HG02981 (cell line): ENCODE measurements around the gene MNT.

Source experiments
- ATAC-seq: cut with Tn5 transposase; IDR thresholded peaks from one replicate; pipeline ENCODE4 v1.9.1; 2021; ENCODE audit warnings: mild to moderate bottlenecking, moderate library complexity; ENCODE audit not compliant: unreplicated experiment

Gene MNT

DNA sequence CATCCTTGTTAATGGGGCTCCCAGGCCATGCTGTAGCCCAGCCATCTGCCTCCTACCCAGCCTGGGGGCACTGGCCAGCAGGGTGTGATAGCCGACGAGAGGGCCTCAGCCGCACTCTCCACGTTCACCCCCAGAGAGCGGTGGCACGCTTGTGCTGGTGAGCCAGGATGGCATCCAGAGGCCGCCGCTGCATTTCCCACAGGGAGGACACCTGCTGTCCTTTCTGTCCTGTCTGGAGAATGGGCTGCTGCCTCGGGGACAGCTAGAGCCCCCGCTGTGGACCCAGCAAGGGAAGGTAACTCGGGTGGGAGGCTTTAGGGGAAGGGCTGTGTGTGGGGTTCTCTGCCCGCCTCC is 36.1 kb downstream of the MNT start:
- ATAC-seq, result no peak

DNA sequence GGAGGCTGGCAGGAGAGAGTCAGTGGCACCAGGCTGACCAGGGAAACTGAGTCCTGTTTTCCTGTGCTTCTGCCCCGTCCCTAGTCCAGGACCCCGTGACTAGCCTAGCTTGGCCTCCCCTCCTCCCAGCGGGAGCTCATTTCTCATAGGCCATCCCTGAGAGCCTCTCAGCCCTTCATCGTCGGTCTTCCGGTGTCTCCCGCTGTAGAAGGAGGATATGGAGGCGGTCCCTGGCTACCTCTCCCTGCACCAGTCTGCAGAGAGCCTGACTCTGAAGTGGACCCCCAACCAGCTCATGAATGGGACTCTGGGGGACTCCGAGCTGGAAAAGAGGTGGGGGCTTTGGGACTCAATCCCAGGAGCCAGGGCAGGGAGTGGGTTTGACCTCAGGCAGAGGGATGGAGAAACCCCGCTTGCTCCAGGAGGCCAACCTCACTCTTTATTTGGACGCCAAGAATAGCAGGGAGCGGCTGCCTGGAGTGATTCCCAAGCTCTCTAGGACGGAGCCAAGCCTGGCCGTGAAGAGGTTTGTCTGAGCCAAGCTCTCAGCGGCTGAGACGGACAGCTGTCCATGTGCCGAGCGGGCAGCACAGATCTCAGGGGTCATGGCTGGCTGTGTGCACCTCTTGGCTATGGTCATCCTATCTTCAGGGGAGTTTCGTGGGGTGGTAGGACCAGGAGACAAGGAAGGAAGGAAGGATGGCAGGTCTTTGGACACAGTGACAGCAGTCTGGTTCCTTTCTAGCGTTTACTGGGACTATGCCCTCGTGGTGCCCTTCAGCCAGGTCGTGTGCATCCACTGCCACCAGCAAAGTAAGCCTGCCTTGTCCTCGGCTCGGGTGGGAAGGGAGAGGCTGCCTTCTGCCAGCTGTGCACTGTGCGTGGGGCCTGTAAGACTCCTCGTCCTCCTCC is 36.8 kb downstream of the MNT start:
- no peak for ATAC-seq

DNA sequence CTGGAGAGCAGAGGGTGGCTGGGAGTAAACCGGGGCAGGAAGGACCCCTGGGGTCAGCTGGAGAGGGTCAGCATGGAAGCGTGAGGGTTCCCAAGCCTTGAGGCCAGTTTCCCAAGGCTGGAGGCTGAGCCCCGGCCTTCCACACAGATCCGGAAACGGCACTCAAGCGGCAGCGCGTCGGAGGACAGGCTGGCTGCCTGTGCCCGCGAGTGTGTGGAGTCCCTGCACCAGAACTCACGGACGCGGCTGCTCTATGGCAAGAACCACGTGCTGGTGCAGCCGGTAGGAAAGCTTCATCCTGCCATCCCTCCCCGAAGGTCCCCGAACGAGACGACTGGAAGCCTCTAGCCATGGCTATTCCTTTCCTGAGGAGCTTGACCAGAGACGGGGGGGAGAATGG is 37.5 kb downstream of the MNT start:
- ATAC-seq, result no peak

DNA sequence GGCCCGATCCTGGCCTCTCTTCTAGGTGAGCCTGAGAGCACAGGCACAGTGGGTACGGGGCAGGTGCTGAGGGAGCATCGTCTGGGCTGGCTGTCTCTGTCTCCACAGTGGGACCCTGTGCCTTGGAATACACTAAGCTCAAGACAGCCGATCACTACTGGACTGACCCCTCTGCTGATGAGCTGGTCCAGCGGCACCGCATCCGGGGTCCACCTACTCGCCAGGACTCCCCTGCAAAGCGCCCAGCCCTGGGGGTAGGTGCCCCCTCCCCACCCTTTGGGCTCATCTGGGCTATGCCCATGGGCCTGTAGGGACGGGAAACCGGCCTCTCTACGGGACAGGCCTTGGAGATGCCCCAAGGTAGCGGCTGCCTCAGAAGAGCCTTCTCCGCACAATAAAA is 38.0 kb downstream of the MNT start:
- ATAC-seq, result no peak

DNA sequence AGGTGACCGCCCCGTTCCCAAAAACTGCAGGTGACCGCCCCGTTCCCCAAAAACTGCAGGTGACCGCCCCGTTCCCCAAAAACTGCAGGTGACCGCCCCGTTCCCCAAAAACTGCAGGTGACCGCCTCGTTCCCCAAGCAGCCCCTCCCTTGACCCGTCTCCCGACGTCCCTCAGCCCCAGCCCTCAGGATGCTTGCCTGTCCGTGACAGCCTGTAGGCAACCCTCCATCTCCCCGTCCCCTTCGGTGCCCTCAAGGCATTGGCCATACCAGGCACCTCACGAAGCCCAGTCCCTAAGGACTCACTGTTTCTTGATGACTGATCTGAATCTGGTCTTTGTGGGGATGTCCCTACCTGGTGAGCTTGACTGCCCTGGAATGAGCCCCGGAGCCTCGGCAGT is 38.4 kb downstream of the MNT start:
- no peak for ATAC-seq

DNA sequence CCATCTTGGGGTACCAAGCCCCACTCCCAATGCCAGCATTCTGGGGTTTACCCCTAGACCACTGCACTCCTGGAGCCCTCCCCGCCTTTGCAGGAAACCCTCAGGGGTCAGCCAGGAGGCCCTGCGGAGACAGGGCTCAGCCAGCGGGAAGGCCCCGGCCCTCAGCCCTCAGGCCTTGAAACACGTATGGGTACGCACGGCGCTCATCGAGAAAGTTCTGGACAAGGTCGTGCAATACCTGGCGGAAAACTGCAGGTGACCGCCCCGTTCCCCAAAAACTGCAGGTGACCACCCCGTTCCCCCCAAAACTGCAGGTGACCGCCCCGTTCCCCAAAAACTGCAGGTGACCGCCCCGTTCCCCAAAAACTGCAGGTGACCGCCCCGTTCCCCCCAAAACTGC is 38.8 kb downstream of the MNT start:
- ATAC-seq, result no peak

DNA sequence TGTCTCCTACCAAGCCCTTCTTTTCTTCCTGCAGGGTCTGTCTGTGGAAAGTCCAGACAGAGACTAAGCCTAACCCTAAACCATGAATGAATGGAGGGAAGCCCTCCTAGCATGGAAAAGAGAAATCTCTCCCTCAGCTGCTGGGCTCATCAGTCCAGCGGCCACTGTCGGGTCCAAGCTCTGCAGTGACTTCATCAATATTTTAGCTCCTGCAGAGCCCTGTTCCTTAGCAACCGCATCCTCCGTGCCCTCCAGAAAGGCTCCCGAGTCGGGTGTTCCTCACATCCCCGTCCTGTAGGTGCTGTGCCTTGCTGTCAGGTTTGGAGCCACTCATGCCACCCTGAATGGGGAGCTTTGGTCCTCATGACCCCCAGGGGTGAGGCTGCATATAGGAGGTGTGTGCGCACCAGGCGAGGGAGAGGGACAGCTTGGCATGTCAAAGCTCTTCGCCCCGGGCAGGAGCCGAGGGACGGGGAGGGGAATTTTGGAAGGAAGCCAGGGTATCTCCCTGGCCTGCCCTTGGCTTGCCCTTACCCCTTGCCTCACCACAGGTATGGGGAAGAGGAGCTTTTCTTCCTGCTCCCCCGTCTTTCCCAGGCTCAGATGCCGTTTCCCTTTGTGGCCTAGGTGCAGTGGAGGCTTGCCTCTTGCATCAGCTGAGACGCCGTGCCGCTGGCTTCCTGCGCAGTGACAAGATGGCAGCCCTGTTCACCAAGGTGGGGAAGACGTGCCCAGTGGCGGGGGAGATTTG is 39.7 kb downstream of the MNT start:
- no peak for ATAC-seq

DNA sequence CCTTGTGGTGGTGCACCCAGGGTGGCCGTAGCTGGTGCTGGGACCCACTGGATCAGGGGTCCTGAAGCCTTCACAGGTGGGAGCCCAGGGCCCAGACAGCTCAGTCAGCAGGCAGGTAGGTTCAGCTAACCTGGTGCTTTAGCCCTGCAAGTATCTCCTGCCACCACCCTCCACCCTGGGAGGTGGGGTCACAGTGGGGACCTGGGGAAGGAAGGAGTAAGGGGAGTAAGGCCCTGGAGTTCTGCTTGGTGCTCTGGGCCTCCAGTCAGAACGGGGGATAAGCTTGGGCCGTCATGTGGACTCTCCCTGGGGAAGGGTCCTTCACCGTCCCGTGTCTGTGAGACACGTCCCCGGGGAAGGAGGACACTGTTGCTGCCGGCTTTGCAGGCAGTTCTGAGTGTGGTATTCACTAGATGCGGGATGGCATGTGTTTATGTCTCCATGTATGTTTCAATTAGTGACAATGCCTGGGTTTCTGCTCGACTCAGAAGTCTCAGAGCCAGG is 42.9 kb downstream of the MNT start:
- ATAC-seq, result no peak

DNA sequence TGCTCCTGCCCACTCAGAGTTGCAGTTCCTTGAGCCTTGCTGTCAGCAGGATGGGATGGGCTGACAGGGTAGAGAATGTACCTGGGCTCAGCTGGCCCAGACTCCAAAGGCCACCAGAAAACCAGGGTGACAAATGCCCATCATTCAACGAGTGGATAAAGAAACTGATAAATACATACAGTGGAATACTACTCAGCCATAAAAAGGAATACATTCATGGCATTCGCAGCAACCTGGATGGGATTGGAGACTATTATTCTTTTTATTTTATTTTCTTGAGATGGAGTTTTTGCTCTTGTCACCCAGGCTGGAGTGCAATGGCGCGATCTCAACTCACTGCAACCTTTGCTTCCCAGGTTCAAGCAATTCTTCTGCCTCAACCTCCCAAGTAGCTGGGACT is 43.6 kb downstream of the MNT start:
- ATAC-seq, result no peak

DNA sequence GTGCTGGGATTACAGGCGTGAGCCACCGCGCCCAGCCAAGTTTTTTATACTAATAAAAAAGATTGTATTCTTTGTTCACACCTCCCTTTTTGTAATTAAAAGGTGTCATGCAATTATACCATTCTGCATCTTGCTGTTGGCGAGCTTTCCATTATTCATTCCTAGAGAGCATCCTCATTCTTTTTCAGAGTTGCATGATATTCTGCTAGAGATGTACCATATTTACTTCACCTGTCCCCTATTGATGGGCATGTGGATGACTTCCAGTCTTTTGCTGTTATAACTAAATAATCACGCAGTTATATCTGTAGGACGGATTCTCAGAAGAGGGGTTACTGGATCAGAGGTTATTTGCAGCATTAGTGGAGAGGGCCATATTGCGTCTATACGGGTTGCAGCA is 46.5 kb downstream of the MNT start:
- ATAC-seq, result no peak

DNA sequence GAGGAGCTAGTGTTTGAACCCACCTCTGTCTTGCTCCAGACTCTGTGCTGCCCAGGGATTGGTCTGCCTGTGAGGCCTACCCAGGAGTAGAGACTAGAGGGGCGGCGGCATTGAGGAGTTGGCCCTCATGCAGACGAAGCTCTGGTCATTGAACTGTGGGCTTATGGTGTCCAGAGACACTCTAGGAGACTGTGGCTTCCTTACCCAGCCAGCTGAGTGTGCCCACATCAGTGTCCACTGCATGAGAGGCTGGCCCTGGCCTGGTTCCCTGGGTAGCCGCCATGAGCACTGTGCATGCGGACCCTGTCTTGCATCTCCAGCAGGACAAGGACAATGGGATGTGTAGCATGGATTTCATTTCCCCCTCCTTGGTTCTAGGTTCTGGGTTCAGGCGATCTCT is 49.6 kb downstream of the MNT start:
- ATAC-seq, result no peak

DNA sequence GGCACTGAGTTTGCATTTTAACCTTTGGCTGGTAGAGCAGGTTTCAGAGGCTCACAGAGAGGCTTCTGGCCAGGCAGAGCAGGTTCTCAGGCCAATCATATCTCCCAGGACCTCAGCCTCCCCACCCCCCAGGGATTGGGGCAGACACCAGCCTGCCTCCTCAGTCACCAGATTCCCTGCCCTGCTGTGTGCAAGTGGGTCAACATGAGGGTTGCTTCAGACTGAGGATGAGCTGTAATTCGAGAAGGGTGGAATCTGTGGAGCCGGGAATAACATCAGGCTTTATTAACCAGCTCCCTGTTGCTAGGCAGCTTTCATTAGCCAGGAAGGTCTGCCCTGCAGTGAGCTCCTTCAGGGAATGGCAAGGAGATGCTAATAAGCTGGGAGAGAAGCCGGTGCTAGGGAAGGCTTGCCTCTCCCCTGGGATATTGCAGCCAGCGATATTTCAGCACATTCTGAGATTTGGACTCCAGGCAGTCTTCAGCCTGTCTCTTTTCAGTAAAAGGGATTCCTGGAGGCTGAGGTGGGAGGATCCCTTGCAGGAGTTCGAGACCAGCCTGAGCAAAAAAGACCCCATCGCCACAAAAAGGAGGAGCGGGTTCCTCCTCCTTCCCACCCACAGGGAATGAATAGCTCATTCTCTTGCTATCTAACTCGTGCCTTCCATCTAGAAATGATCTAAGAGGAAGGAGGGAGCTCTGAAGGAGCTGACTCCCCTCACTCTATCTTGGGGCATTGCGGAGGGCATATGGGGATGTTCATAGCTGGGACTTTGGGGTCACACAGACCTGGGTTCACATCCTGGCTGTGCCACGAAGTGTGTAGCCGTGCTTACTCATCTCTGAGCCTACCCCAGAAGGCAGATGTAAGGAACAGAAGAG is 52.8 kb downstream of the MNT start:
- no peak for ATAC-seq

DNA sequence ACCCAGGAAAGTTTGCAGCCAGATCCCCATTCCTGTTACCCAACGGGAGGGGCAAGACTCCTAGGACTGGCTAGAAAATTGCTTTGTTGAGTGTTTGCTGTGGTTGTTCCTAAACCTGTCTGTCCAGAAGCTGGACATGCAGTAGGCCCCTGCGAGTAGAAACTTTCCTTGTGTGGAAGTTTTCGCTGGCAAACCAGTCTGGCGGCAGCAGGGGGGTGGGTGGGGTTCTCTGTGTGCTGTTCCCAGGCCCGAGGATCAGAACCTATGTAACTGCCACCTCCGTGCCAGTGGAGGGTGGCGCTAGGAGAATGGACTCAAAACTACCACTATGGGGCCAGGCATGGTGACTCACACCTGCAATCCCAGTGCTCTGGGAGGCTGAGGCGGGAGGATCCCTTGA is 54.4 kb downstream of the MNT start:
- ATAC-seq, result no peak

DNA sequence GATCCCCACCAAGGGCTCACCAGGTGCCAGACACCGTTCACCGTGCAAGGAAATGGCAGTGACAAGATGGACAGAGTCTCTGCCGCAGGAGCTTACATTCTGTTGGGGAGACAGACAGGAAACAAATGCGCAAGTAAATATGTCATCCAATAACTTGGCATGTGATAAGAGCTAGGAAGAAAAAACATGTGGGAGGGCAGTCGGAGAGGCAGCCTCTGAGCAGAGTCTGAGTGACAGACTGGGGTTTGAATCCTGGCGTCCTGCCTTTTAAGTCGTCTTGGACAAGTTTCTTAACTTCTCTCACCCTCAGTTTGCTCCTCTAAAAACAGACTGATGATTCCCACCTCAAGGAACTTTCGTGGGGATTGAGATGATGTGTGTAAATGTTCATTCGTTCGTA is 56.3 kb downstream of the MNT start:
- ATAC-seq, result no peak

DNA sequence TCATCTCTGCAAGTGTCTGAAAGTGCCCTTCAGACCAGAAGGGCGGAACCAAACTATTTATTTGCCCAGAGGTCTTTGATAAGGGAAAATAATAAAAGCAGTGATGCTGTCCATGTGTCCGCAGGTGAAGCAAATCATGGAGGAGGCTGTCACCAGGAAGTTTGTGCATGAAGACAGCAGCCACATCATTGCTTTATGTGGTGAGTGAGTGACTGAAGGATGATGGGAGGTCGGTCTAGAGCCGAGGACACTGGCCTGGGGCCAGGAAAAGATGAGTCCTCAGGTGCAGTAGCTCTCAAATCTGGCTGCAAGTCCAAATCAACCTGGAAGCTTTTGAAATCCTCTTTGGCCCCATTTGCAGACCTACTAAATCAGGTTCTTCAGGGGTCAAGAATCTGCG is 57.4 kb downstream of the MNT start:
- no peak for ATAC-seq

DNA sequence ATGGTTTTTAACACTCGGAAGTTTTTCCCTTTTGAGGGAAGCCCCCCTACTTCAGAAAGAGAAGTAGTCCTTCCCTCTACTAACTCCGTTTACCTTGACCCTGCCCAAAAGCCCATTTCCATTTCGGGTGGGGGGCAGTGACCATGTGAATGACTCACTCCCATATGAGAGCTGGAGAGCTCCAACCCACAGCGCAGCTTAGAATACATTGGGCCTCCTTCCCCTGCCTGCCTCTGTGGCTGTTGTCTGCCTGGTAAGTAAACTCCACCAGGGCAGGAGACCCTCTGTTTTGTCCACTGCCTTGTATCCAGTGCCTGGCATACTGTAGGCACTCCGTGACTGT is 62.6 kb downstream of the MNT start:
- no peak for ATAC-seq

DNA sequence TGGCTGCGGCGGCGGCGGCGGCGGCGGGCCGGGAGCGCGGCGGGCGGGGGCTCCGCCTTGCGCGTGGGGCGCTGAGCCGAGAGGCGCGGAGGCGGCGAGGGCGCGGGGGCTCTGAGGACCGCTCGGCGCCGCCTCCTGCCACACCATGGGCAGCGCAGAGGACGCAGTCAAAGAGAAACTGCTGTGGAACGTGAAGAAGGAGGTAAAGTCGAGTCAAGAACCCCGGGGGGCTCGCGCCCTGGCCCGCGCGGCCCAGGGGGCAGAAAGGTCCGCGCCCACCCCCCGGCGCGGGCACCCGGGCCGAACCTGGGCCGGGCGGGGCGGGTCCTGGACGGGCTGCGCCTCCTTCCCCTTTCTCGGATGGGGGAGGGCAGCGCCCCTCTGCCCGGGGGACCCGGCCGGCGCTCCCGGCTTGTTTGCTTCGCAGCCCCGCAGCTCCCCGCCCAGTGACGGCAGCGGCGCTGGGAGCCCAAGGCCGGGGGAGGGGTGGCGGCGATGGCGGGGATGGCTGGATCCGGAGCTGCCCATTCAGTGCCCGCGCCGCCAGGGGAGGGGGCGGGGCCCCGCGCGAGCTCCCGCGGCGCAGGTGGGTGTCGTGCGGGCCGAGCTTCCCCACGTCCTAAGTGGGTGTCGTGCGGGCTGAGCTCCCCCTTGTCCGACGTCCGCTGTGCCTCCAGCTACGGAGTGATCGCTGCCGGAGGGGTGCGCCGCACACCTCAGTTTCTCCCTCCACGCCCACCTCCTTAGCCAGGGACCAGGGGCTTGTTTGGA is 63.1 kb downstream of the MNT start:
- ATAC-seq, result no peak

DNA sequence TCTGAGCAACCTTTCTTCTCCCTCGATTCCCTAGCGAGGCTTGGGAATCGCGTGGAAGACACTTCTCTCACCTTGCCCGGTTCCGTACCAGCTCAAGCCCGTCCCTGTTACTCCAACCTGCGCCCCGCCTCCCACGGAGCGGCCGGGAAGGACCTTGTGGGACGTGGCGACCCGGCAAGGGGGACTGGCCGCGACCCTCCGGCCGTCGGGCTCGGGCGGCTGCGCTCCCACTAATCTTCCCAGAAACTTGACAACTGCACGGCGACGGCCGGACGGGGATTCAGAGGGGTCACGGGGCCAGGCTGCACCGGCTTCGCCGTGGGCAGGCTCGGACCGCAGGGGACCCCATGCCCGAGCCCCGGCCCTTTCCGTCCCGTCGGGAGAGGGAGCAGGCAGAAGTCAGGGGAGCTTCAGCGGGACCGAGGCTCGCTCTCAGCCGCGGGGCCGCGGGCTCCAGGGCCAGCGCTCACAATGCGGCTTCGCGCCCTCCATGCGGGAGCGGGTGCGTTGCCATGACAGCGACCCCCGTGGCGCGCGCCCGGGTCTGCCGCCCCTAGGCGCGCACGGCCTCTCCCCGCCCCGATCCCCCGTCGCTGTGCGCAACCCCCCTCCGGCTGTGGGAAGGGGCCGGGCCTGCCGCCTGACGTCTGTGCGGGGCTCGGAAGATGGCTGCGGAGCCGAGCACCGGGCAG is 63.9 kb downstream of the MNT start, which contains the start of gene SGSM2:
SGSM2 (plus strand) TSS at position 650 of the 692 bp plus-strand sequence. CDS start 188 bp downstream, outside the sequence.
- ATAC-seq, result no peak

DNA sequence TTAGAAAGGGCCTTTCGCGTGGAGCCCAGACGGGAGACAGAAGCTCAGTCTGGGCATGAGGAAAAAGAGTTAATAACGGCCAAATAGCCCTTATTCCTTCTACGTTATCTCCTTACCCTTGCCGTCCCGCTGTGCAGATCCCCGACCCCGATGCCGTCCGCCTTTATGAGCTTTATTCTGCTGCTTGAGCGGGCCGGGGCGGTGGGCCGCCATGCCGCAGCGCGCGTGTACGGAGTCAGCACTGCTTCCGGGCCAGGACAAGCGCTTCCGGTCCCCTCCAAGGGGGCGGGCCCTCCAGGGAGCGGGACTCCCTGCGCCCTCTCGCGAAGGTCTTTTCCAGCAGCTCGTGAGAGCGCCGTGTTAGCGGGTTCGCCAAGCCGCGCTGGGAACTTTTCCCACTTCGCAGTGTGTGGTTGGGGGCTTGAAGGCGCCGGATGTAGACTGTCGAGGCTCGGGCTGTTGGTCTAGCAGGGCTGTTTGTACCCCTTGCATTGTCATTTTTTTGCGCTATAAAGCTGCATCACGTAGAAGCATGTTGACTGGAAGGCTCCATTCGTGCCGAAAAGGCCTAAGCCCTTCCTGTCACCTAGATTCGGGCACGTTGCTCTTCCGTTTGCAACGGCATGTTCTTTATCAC is 64.5 kb downstream of the MNT start, which contains the start of gene TSR1:
TSR1 (minus strand) TSS at position 243 of the 637 bp plus-strand sequence; CDS start at position 213, 30 bp downstream.
- peak; percentile 83 for ATAC-seq
